GM12873 (cell line): Measurements from ENCODE around the gene BSPRY.

Experiments
- TF ChIP-seq, protein P1 (sequence below): IDR thresholded peaks from 2 replicates; pipeline ENCODE4 v1.5.1; 2012; ENCODE audit warnings: low read depth, mild to moderate bottlenecking, moderate library complexity, low read length, control low read depth; ENCODE audit not compliant: insufficient read depth; ENCODE audit errors: missing control alignments

BSPRY gene

DNA sequence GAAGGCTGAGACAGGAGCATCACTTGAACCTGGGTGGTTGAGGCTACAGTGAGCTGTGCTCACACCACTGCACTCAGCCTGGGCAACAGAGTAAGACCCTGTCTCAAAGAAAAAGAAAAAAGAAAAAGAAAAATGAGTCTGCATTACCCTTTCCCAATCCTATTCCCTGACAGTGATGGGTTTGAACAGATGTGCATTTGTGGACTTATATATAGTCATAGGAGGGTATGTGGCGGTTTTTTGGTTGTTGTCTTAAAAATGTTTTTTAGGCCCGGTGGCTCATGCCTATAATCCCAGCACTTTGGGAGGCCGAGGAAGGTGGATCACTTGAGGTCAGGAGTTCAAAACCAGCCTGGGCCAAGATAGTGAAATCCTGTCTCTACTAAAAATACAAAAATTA, 14.0 kb downstream of the BSPRY start:
- TF ChIP-seq, protein P1, sequence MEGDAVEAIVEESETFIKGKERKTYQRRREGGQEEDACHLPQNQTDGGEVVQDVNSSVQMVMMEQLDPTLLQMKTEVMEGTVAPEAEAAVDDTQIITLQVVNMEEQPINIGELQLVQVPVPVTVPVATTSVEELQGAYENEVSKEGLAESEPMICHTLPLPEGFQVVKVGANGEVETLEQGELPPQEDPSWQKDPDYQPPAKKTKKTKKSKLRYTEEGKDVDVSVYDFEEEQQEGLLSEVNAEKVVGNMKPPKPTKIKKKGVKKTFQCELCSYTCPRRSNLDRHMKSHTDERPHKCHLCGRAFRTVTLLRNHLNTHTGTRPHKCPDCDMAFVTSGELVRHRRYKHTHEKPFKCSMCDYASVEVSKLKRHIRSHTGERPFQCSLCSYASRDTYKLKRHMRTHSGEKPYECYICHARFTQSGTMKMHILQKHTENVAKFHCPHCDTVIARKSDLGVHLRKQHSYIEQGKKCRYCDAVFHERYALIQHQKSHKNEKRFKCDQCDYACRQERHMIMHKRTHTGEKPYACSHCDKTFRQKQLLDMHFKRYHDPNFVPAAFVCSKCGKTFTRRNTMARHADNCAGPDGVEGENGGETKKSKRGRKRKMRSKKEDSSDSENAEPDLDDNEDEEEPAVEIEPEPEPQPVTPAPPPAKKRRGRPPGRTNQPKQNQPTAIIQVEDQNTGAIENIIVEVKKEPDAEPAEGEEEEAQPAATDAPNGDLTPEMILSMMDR: no peak

DNA sequence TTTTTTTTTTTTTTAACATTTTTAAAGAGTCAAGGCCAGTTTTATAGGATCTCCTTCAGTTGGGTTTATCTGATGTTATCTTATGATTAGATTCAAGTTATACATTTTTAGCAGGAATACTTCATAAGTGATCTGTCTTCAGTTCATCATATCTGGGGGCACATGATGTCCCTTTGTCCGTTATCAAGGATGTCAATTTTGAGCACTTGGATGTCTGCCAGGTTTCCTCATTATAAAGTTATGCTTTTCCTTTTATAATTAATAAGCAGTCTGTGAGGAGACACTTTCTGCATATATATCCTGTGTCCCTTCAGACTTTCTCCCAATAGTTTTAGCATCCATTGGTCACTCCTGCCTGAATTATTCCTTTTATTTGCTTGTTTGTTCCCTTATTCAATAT, 15.6 kb downstream of the BSPRY start:
- TF ChIP-seq, protein P1: no peak

DNA sequence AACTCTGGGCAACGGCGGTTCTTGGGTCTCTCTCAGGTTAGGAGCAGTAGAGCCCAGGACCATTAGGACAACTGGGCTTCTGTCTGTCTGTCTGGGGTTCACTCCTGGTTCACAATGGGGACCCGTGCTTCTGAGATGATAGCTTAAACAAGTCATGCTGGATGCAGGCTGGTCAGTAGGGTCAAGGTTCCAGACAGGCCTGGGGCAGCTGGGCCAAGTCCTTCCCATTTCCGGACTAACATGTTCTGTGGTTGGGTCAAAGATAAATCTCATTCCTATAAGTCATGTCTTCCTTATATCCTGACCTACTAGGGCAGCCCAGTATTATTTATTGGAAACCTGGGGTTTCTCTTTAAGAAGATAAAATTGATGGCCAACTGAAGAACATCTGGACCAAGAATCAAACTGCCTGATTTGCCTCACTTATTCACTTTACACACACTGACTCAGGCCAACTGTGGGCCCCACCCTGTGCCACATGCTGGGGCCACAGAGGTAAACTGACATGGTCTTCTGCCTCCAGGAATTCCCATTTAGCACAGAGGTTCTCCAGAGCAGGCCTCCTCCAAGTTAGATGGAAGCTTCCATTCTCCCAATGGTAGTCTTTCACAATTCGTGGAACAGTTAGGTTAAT, 19.1 kb downstream of the BSPRY start:
- TF ChIP-seq, protein P1: no peak

DNA sequence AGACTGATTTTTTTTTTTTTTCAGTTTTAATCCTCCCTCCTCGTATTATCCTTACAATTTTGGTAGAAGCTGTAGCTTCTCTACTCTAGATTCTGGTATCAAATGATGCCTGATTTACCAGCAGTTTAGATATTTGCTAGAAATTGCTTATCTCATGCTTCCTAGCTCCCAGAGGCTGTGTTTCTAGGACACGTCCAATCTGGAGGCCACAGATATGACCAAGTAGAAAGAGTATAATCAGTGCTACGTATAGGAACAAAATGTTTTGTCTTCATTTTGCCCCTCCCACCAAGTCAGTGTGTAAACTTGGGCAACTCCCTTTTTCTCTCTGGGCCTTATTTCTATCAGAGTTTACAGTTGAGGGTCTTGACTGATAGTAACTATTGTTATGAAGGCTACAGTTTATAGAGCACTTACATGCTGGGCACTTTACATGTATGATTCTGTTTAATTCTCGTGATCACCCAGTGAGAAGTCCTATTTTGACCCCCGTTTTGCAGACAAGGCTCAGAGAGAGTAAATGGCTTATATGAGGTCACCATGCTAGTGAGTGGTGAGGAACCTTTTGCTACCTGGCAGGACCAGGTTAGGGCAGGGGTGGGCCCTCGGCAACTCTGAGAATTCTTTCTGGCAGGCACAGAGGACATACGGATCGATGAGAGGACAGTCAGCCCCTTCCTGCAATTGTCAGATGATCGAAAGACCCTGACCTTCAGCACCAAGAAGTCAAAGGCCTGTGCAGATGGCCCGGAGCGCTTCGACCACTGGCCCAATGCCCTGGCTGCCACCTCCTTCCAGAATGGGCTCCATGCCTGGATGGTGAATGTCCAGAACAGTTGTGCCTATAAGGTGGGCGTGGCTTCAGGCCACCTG, 19.9 kb downstream of the BSPRY start:
- TF ChIP-seq, protein P1: no peak

DNA sequence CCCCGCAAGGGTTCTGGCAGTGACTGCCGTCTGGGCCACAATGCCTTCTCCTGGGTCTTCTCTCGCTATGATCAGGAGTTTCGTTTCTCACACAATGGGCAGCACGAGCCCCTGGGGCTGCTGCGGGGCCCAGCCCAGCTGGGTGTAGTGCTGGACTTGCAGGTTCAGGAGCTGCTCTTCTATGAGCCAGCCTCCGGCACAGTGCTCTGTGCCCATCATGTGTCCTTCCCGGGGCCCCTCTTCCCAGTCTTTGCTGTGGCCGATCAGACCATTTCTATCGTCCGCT, 20.5 kb downstream of the BSPRY start:
- TF ChIP-seq, protein P1: no peak

DNA sequence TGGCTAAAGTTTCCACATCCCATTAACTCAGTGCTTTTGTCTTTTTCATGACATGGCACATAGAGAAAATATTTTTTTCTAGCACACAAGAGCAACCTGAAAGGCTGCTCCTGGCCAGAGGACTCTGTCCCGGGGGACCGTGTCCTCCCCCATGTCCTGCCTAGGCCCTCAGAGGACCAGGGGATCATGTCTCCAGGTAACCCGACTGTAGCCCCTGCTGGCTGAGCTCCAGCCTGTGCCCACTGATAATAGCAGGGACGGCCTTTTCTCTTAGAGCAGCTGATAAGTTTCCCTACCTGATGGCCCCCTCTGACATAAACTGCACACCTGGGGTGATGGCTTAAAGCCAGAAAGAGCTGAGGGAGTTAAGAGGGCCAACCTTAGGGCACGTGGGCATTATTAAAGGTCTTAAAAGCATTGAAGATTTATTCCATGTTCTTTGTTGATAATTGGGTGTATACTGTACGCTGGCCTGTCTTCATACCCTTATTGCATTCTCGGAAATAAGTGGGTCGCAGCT, 21.5 kb downstream of the BSPRY start:
- TF ChIP-seq, protein P1: no peak

DNA sequence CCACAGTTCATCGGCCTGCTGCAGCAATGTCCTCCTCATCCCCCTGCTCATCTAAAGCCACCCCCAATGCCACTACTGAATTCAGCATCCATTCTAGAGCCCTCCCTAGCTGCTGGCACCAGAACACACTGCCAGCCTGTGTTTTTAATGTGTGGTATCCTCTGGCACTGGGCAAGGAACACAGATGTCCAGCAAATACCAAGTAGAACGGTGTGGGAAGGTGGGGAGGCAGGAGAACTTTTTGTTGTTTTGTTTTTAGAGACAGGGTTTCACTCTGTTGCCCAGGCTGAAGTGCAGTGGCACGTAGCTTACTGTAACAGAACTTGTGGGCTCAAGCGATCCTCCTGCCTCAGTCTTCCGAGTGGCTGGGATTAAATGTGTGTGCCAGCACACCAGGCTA, 22.7 kb downstream of the BSPRY start:
- TF ChIP-seq, protein P1: no peak
